Measurements from ENCODE around the gene GRPEL1.

GRPEL1 gene

DNA sequence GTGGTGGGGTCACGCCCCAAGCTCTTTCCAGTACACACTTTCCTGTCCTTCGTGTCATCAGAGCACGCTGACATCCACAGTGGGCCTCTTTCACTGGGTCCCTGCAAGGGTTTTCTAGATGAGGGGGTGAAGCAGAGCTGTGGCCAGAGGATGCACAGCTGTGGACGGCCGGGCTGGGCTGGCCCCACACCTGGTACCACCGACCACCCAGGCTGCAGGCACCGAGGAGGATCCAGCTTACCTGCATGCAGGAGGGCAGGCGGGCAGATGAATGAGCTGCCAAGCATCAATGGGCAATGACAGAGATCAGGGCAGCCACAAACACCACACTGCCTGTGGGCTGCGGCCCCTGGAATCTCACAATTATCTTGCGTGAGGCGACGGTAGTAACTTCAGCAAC, 9.5 kb upstream of the GRPEL1 start:
- TF ChIP-seq, protein P1, sequence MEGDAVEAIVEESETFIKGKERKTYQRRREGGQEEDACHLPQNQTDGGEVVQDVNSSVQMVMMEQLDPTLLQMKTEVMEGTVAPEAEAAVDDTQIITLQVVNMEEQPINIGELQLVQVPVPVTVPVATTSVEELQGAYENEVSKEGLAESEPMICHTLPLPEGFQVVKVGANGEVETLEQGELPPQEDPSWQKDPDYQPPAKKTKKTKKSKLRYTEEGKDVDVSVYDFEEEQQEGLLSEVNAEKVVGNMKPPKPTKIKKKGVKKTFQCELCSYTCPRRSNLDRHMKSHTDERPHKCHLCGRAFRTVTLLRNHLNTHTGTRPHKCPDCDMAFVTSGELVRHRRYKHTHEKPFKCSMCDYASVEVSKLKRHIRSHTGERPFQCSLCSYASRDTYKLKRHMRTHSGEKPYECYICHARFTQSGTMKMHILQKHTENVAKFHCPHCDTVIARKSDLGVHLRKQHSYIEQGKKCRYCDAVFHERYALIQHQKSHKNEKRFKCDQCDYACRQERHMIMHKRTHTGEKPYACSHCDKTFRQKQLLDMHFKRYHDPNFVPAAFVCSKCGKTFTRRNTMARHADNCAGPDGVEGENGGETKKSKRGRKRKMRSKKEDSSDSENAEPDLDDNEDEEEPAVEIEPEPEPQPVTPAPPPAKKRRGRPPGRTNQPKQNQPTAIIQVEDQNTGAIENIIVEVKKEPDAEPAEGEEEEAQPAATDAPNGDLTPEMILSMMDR (IDR thresholded peaks at IDR 0.05; ENCODE audit: low read depth, low read length, poor library complexity, severe bottlenecking) = no peak
- TF ChIP-seq EZH2phosphoT487 (IDR thresholded peaks at IDR 0.05; ENCODE audit: borderline replicate concordance, low read length) = no peak
- Histone ChIP-seq H4K20me1 (ENCODE audit: control insufficient read depth, insufficient read depth, low read depth, low read length) (no peaks in the 10 kb centered on the region; the same call in 1 of the 2 replicates), H3K27me3 (ENCODE audit: control insufficient read depth, low read length) (peaks cover 7% of the 10 kb centered on the region; the same call in 1 of the 2 replicates), H3K4me2 (ENCODE audit: low read length) (no peak overlapping the region), H3K36me3 (ENCODE audit: control insufficient read depth, low read length) (no peaks in the 10 kb centered on the region), H3K79me2 (ENCODE audit: control insufficient read depth, low read length) (no peaks in the 10 kb centered on the region), H3F3A (ENCODE audit: control insufficient read depth, insufficient read depth) (no peaks in the 10 kb centered on the region), H3K27ac (ENCODE audit: low read depth, low read length) (no peak overlapping the region), H3K9me3 (ENCODE audit: control insufficient read depth, insufficient read depth, low read length) (no peaks in the 10 kb centered on the region), H3K4me1 (ENCODE audit: control insufficient read depth, low read length) (no peaks in the 10 kb centered on the region), H3K9me2 (replicated peaks; ENCODE audit: control insufficient read depth, low read length) (no peaks in the 10 kb centered on the region), H3K4me3 (ENCODE audit: low read length) (no peak overlapping the region)

DNA sequence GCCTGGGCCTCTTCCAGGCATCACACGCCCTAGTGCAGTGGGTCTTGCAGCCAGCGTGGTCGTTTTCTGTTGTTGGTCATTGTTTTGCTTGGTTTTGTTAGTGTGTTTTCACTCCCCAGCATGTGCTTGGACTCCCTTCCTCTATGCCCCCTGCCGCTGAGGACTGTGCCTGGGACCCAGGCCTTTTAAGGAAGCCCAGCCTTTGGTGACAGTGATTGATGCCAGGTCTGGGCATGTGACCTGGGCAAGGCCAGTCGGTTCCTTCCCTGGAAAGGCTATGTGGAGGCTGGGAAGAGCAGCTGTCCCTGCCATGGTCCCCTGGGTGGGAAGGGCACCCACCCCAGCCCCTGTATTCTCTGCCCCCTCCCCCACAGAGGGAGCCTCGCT, 8.8 kb upstream of the GRPEL1 start:
- Histone ChIP-seq H3K4me3 (ENCODE audit: low read length) (no peak overlapping the region), H3K9me2 (replicated peaks; ENCODE audit: control insufficient read depth, low read length) (no peaks in the 10 kb centered on the region), H3K79me2 (ENCODE audit: control insufficient read depth, low read length) (no peaks in the 10 kb centered on the region), H3K27ac (ENCODE audit: low read depth, low read length) (no peak overlapping the region), H3K4me2 (ENCODE audit: low read length) (no peak overlapping the region), H3F3A (ENCODE audit: control insufficient read depth, insufficient read depth) (no peaks in the 10 kb centered on the region), H3K9me3 (ENCODE audit: control insufficient read depth, insufficient read depth, low read length) (no peaks in the 10 kb centered on the region), H3K27me3 (ENCODE audit: control insufficient read depth, low read length) (peaks cover 7% of the 10 kb centered on the region; the same call in 1 of the 2 replicates), H4K20me1 (ENCODE audit: control insufficient read depth, insufficient read depth, low read depth, low read length) (no peaks in the 10 kb centered on the region; the same call in 1 of the 2 replicates), H3K4me1 (ENCODE audit: control insufficient read depth, low read length) (no peaks in the 10 kb centered on the region), H3K36me3 (ENCODE audit: control insufficient read depth, low read length) (no peaks in the 10 kb centered on the region)
- no peak for TF ChIP-seq EZH2phosphoT487 (IDR thresholded peaks at IDR 0.05; ENCODE audit: borderline replicate concordance, low read length)
- TF ChIP-seq, protein P1 (IDR thresholded peaks at IDR 0.05; ENCODE audit: low read depth, low read length, poor library complexity, severe bottlenecking) = no peak

GRCh38 chr4:7075962-7076695, 8.3 kb upstream of the GRPEL1 start:
- Histone ChIP-seq H3K9me2 (replicated peaks; ENCODE audit: control insufficient read depth, low read length) (no peaks in the 10 kb centered on the region), H3K79me2 (ENCODE audit: control insufficient read depth, low read length) (no peaks in the 10 kb centered on the region), H3K4me1 (ENCODE audit: control insufficient read depth, low read length) (no peaks in the 10 kb centered on the region), H3K36me3 (ENCODE audit: control insufficient read depth, low read length) (no peaks in the 10 kb centered on the region), H3K4me3 (ENCODE audit: low read length) (no peak overlapping the region), H3K27me3 (ENCODE audit: control insufficient read depth, low read length) (peaks cover 6% of the 10 kb centered on the region; the same call in 1 of the 2 replicates), H3K9me3 (ENCODE audit: control insufficient read depth, insufficient read depth, low read length) (no peaks in the 10 kb centered on the region), H3F3A (ENCODE audit: control insufficient read depth, insufficient read depth) (no peaks in the 10 kb centered on the region), H4K20me1 (ENCODE audit: control insufficient read depth, insufficient read depth, low read depth, low read length) (no peaks in the 10 kb centered on the region; the same call in 1 of the 2 replicates), H3K4me2 (ENCODE audit: low read length) (no peak overlapping the region), H3K27ac (ENCODE audit: low read depth, low read length) (no peak overlapping the region)
- TF ChIP-seq, protein P1 (IDR thresholded peaks at IDR 0.05; ENCODE audit: low read depth, low read length, poor library complexity, severe bottlenecking) = no peak
- no peak for TF ChIP-seq EZH2phosphoT487 (IDR thresholded peaks at IDR 0.05; ENCODE audit: borderline replicate concordance, low read length)
